ENCODE results near the gene PLA2G4D.

Gene PLA2G4D

GRCh38 chr15:42088801-42089640 lies 5.3 kb downstream of the PLA2G4D start:
- DNase-seq = no peak

- no peak for DNase-seq
Measured at GRCh38 chr15:42087926-42088800, 6.2 kb downstream of the PLA2G4D start.

- DNase-seq = no peak
Measured at GRCh38 chr15:42087460-42087859, 6.9 kb downstream of the PLA2G4D start.

DNA sequence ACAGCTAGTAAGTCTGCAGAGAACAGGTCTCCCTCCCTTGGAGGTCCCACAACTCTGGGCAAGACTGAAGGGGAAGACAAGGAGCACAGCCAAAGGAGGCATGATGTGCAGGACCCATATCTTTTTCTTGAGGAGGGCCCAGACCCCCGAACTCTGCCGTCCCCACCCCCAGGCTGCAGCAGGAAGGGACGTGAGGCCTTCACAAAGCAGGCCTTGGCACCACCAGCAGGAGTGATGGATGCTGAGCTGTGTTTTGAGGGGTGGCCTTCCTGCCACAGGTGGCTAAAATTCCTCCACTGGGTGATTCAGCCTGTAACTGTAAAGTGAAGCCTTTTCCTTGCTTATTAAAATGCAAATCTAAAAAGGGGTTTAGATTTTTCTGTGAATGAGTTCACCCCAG lies 8.6 kb downstream of the PLA2G4D start:
- no peak for DNase-seq

DNA sequence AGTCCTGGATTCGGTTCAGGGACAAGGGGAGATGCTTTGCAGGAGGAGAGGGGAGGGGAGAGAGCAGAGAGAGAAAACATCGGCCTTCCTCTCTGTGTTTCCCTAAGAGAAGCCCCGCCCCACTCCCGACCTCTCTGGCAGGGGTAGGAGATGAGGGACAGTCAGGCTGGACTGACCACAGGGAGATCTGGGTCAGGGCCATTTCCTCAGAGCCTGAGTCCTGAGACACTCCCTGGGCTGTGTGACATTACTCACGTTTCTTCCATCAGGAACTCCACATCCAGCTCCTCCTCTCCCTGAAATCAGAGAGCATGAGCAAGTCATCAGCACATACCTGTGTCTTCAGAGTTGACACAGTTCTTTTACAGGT lies 9.1 kb downstream of the PLA2G4D start:
- no peak for DNase-seq

DNA sequence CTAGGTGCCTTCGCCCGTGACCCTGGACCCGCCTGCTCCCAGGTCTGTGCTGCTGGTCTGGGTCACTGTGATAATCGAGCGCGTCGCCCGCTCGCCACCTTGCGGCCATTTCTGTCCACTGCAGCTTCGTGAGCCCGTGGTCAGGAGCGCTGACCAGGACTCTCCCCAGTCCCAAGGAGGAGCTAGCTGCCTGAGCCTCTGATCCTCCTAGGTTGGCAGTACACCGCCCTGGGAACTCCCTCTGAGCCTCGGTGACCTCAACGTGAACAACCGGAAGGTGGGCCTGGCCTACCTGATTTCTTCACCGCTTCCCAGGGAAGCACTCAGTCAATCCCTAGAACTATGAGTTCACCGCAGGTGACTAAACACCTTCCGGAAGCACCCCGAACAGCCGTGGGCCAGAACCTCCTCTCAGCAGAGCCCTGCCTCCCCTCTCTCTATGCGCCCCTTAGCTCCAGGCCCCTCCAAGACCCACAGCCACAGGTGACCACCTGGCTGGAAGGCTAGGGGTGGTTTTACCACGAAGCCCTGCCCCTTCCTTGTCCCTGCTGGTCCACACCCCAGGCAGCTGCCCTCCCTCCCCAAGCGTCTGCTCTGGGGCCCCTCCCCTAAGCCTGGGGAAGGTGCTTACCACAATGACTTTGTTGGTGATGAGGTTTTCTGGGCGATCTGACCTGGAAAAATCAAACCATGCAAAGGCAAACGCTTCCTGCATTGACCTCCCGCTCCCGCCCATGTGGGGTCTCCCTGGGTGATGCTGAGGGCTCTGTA lies 9.7 kb downstream of the PLA2G4D start:
- no peak for DNase-seq

DNA sequence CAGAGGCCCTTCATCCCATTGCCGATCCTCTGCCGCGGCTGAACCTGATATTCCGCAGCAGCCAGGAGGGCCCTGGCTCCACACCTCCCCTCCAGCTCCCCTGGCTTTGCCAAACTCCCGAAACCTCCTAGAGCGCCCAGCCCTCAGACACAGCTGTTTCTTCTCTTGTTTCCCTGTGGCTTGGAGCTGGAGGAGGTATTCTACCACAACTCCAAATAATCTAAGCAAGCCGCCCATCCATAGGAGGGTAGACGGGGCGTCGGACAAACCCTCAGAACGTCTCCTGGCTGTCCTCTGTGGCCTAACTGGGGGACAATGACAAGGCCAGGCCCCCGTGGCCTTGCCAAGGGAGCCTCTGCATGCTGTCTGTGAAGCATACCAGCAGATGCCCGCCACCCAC lies 10.4 kb downstream of the PLA2G4D start:
- no peak for DNase-seq

GRCh38 chr15:42083605-42083908 lies 10.8 kb downstream of the PLA2G4D start:
- no peak for DNase-seq

- no peak for DNase-seq
Measured at GRCh38 chr15:42082823-42083604, 11.3 kb downstream of the PLA2G4D start.

GRCh38 chr15:42082141-42082540 lies 12.2 kb downstream of the PLA2G4D start:
- DNase-seq = no peak

GRCh38 chr15:42080919-42081830 lies 13.2 kb downstream of the PLA2G4D start:
- no peak for DNase-seq

- no peak for DNase-seq
Measured at GRCh38 chr15:42080186-42080918, 14.0 kb downstream of the PLA2G4D start.

GRCh38 chr15:42079401-42079908 lies 14.9 kb downstream of the PLA2G4D start:
- DNase-seq = no peak

DNA sequence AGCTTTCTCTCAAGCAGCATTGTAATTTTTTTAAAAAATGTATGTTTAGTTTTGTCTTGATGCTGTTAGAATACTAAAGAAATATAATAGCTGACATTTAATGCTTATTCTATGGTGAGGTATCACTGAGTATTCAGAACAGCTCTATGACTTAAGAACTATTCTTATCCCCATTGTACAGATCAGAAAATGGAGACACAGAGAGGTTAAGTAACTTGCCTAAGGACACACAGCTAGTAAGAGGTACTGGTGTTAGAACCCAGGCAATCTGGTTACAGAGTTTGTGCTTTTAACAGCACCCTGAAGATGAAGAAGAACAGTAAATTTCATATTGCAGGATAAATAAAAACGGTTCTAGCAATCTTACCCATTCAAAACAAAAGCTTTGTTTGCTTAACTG lies 15.5 kb downstream of the PLA2G4D start:
- no peak for DNase-seq

DNA sequence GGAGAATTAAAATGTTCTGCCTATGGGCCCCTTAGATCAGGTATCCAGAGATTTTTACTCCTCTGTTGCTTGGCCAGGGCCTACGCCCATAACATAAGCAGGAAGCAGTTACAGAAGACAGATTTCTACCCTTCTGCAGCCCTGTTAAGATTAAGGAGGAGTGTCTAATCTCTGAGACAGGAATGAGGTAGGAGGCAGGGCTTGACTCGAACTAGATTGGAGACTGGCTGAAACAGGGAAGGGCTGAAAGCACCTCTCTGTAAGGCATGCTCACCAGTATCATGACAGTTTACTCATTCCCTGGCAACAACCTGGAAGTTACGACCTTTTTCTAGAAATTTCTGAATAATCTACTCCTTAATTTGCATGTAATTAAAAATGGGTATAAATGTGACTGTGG lies 16.7 kb downstream of the PLA2G4D start:
- no peak for DNase-seq

DNA sequence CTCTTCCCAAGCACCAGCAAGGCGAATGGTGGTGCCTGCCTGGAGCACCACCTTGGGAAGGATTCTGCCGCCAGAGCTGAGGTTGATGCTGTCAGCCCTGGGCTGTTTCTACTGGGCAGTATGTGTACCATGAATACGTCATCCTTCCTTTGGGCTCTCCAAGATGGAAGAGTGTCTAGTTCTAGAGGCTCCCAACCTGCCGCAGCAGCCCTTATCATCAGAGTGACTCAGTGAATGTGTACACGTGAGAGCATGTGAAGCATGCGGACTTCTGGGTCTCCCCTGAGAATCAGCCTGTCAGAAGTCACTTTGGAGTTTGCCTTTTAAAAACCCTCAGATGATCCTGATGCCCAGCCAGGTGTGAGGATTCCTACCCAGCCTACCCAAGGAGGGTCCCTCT lies 20.9 kb downstream of the PLA2G4D start:
- DNase-seq = no peak

GRCh38 chr15:42072141-42072685 lies 22.1 kb downstream of the PLA2G4D start:
- DNase-seq = no peak

GRCh38 chr15:42071717-42072116 lies 22.6 kb downstream of the PLA2G4D start:
- DNase-seq = no peak

- DNase-seq = no peak
Measured at GRCh38 chr15:42070976-42071350, 23.4 kb downstream of the PLA2G4D start.

GRCh38 chr15:42070279-42070975 lies 23.9 kb downstream of the PLA2G4D start:
- no peak for DNase-seq
